Uterus (tissue), 4 donors: ENCODE data around the gene ADAMTS14. TPM values are rescaled to one million over a fixed set of nuclear protein-coding genes. Genes with fewer than 3 reads are reported as not detected.

Experiments used
- DNase-seq, 2 donors: peaks; one replicate each; pipeline ENCODE4 v3.0.0-alpha.2; 2019 to 2020
- H3K27ac ChIP-seq, 2 donors: fragments of 200-600 bp; sonication (generic); 1 replicate in 1 of 2; 2 replicates in 1 of 2; pipeline ENCODE4 v1.5.1; 2016 to 2018
- H3K27me3 ChIP-seq, 2 donors: fragments of 200-600 bp; sonication (generic); one replicate each; pipeline ENCODE4 v1.5.1; 2018 to 2019; ENCODE audit warnings: control low read depth in 1 of 2
- H3K36me3 ChIP-seq, 2 donors: fragments of 200-600 bp; sonication (generic); one replicate each; pipeline ENCODE4 v1.5.1; 2019; ENCODE audit warnings: control low read depth in 1 of 2
- H3K4me1 ChIP-seq, 2 donors: fragments of 200-600 bp; sonication (generic); one replicate each; pipeline ENCODE4 v1.5.1; 2018 to 2019; ENCODE audit warnings: control low read depth in 1 of 2
- H3K4me3 ChIP-seq, 2 donors: fragments of 200-600 bp; sonication (generic); 1 replicate in 1 of 2; 2 replicates in 1 of 2; pipeline ENCODE4 v1.5.1; 2018 to 2019; ENCODE audit warnings: mild to moderate bottlenecking in 1 of 2
- H3K9me3 ChIP-seq, 2 donors: fragments of 200-600 bp; sonication (generic); one replicate each; pipeline ENCODE4 v1.5.1; 2019; ENCODE audit warnings: control low read depth in 1 of 2
- CTCF ChIP-seq, 4 experiments: fragments of 200-600 bp in 2 of 4; fragments of 450-650 bp in 2 of 4; sonication (generic) in 2 of 4; IDR thresholded peaks; one replicate each; pipeline ENCODE4 v1.5.1; 2016 to 2019; ENCODE audit warnings: antibody characterized with exemption in 4 of 4, mild to moderate bottlenecking in 2 of 4, moderate library complexity in 1 of 4
- POLR2A ChIP-seq, 2 donors: fragments of 450-650 bp; IDR thresholded peaks; one replicate each; pipeline ENCODE4 v1.6.1; 2016; ENCODE audit warnings: antibody characterized with exemption in 2 of 2, mild to moderate bottlenecking in 1 of 2, moderate library complexity in 1 of 2
- intact Hi-C: fragments of 100-400 bp; cut with DNase I; formaldehyde crosslinking; loops from one replicate; pipeline ENCODE4 v1.15.1; 2023; ENCODE audit warnings: low total_unique reads
- total RNA-seq, 4 donors: library from RNA; depleted of rRNA in 3 of 4; stranded (reverse); fragments of >200 nt in 3 of 4; gene quantifications; one replicate each; pipeline versions ENCODE4 v1.1.0 to v1.2.4, GENCODE V29; 2014 to 2023
- donor health status: DM: yes; HTN: yes; CAD: no.

ADAMTS14 gene
- total RNA-seq, 4 donors from 2014 or later = 0.18 to 3.7 TPM; not detected in 2

DNA sequence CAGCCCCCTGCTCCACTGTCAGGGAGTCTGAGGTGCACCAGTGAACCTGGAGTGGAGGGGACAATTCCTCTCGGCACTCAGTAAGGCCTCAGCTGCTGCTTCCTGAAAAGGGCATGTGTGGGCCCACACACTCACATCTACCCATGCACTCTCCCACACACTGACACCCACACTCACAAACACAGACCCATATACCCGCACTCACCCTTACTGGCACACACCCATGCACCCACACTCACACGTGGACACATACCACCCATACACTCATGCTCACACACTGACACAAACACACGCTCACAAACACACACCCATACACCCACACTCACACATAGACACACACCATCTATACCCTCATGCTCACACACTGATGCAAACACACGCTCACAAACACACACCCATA lies 31.9 kb downstream of the ADAMTS14 start:
- Histone ChIP-seq H3K4me3 (no peak overlapping the region), H3K27ac (no peak overlapping the region), H3K27me3 (no peaks in the 10 kb centered on the region), H3K36me3 (no peaks in the 10 kb centered on the region), H3K9me3 (no peaks in the 10 kb centered on the region), H3K4me1 (no peaks in the 10 kb centered on the region)
- no peak for DNase-seq
- intact Hi-C loops = no loop called here
- TF ChIP-seq CTCF (IDR thresholded peaks at IDR 0.05) (no peak), POLR2A (IDR thresholded peaks at IDR 0.05) (no peak)

- H3K36me3 ChIP-seq = no peaks in the 10 kb centered on the region
- no peaks in the 10 kb centered on the region for H3K4me1 ChIP-seq
- no peaks in the 10 kb centered on the region for H3K27me3 ChIP-seq
- DNase-seq = no peak
- no peaks in the 10 kb centered on the region for H3K9me3 ChIP-seq
- H3K4me3 ChIP-seq = no peak overlapping the region
- TF ChIP-seq CTCF (IDR thresholded peaks at IDR 0.05) = no peak
- H3K27ac ChIP-seq = no peak overlapping the region
- intact Hi-C loops = no loop called here
Measured at GRCh38 chr10:70705121-70705861, 33.0 kb downstream of the ADAMTS14 start.

GRCh38 chr10:70711177-70711576 lies 38.9 kb downstream of the ADAMTS14 start:
- intact Hi-C loops = no loop called here
- TF ChIP-seq CTCF (IDR thresholded peaks at IDR 0.05) (no peak), POLR2A (IDR thresholded peaks at IDR 0.05) (no peak)
- H3K27ac ChIP-seq = no peak overlapping the region

GRCh38 chr10:70711911-70712310 lies 39.6 kb downstream of the ADAMTS14 start:
- TF ChIP-seq POLR2A (IDR thresholded peaks at IDR 0.05) (no peak), CTCF (IDR thresholded peaks at IDR 0.05) (no peak)

More at GRCh38 chr10:70711177-70711576, 38.9 kb downstream of the ADAMTS14 start:
- H3K27me3 ChIP-seq = no peaks in the 10 kb centered on the region
- no peak for DNase-seq
- no peaks in the 10 kb centered on the region for H3K36me3 ChIP-seq
- H3K9me3 ChIP-seq = no peaks in the 10 kb centered on the region
- no peaks in the 10 kb centered on the region for H3K4me1 ChIP-seq
- H3K4me3 ChIP-seq = no peak overlapping the region

GRCh38 chr10:70714245-70714644 lies 41.9 kb downstream of the ADAMTS14 start:
- no peak overlapping the region for H3K4me3 ChIP-seq
- no peaks in the 10 kb centered on the region for H3K36me3 ChIP-seq
- no peak overlapping the region for H3K27ac ChIP-seq
- intact Hi-C loops = no loop called here
- DNase-seq = no peak
- no peaks in the 10 kb centered on the region for H3K9me3 ChIP-seq
- no peak for TF ChIP-seq POLR2A (IDR thresholded peaks at IDR 0.05)
- no peak for TF ChIP-seq CTCF (IDR thresholded peaks at IDR 0.05)
- H3K4me1 ChIP-seq = no peaks in the 10 kb centered on the region
- no peaks in the 10 kb centered on the region for H3K27me3 ChIP-seq

More at GRCh38 chr10:70711911-70712310, 39.6 kb downstream of the ADAMTS14 start:
- Histone ChIP-seq H3K27me3 (no peaks in the 10 kb centered on the region), H3K36me3 (no peaks in the 10 kb centered on the region), H3K9me3 (no peaks in the 10 kb centered on the region), H3K27ac (no peak overlapping the region), H3K4me1 (no peaks in the 10 kb centered on the region), H3K4me3 (no peak overlapping the region)
- intact Hi-C loops = no loop called here
- DNase-seq = no peak
